Neural cell (in vitro differentiated cells): ENCODE results near the gene ACYP2.

Source experiments
- RAD21 ChIP-seq: fragments of 450-650 bp; conservative IDR thresholded peaks from 2 replicates; pipeline ENCODE4 v1.6.1; 2014; ENCODE audit warnings: antibody characterized with exemption, mild to moderate bottlenecking, moderate library complexity
- TF ChIP-seq, protein P1 (sequence below): IDR thresholded peaks from 2 replicates; pipeline ENCODE4 v1.6.1; 2012; ENCODE audit warnings: borderline replicate concordance
- TF ChIP-seq, protein P2 (sequence below): fragments of 450-650 bp; IDR thresholded peaks from 2 replicates; pipeline ENCODE4 v1.5.1; 2014; ENCODE audit warnings: antibody characterized with exemption, mild to moderate bottlenecking, moderate library complexity; ENCODE audit not compliant: poor library complexity, severe bottlenecking

- TF ChIP-seq, protein P1, sequence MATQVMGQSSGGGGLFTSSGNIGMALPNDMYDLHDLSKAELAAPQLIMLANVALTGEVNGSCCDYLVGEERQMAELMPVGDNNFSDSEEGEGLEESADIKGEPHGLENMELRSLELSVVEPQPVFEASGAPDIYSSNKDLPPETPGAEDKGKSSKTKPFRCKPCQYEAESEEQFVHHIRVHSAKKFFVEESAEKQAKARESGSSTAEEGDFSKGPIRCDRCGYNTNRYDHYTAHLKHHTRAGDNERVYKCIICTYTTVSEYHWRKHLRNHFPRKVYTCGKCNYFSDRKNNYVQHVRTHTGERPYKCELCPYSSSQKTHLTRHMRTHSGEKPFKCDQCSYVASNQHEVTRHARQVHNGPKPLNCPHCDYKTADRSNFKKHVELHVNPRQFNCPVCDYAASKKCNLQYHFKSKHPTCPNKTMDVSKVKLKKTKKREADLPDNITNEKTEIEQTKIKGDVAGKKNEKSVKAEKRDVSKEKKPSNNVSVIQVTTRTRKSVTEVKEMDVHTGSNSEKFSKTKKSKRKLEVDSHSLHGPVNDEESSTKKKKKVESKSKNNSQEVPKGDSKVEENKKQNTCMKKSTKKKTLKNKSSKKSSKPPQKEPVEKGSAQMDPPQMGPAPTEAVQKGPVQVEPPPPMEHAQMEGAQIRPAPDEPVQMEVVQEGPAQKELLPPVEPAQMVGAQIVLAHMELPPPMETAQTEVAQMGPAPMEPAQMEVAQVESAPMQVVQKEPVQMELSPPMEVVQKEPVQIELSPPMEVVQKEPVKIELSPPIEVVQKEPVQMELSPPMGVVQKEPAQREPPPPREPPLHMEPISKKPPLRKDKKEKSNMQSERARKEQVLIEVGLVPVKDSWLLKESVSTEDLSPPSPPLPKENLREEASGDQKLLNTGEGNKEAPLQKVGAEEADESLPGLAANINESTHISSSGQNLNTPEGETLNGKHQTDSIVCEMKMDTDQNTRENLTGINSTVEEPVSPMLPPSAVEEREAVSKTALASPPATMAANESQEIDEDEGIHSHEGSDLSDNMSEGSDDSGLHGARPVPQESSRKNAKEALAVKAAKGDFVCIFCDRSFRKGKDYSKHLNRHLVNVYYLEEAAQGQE: no peak
- TF ChIP-seq RAD21: no peak
- TF ChIP-seq, protein P2, sequence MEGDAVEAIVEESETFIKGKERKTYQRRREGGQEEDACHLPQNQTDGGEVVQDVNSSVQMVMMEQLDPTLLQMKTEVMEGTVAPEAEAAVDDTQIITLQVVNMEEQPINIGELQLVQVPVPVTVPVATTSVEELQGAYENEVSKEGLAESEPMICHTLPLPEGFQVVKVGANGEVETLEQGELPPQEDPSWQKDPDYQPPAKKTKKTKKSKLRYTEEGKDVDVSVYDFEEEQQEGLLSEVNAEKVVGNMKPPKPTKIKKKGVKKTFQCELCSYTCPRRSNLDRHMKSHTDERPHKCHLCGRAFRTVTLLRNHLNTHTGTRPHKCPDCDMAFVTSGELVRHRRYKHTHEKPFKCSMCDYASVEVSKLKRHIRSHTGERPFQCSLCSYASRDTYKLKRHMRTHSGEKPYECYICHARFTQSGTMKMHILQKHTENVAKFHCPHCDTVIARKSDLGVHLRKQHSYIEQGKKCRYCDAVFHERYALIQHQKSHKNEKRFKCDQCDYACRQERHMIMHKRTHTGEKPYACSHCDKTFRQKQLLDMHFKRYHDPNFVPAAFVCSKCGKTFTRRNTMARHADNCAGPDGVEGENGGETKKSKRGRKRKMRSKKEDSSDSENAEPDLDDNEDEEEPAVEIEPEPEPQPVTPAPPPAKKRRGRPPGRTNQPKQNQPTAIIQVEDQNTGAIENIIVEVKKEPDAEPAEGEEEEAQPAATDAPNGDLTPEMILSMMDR: no peak
Measured at GRCh38 chr2:54185105-54185504, 69.7 kb downstream of the ACYP2 start.
